Hepatocyte (in vitro differentiated cells): ENCODE measurements around the gene SNAI3. TPM values are rescaled to one million over a fixed set of nuclear protein-coding genes. Genes with fewer than 3 reads are reported as not detected.

Experiments
- DNase-seq: peaks from one replicate; pipeline ENCODE4 v3.0.0-alpha.2; 2016; ENCODE audit warnings: low spot score
- H2AFZ ChIP-seq: fragments of 200-600 bp; sonication (generic); 2 replicates; pipeline ENCODE4 v1.6.0; 2016; ENCODE audit warnings: antibody characterized with exemption, mild to moderate bottlenecking
- H3K27ac ChIP-seq: fragments of 200-600 bp; sonication (generic); 2 replicates; pipeline ENCODE4 v1.5.1; 2016; ENCODE audit warnings: mild to moderate bottlenecking
- H3K27me3 ChIP-seq: fragments of 200-600 bp; sonication (generic); 2 replicates; pipeline ENCODE4 v1.6.1; 2016
- H3K36me3 ChIP-seq: fragments of 200-600 bp; sonication (generic); replicated peaks from 2 replicates; pipeline ENCODE4 v1.5.1; 2016; ENCODE audit warnings: low read depth; ENCODE audit not compliant: insufficient read depth
- H3K4me1 ChIP-seq: fragments of 200-600 bp; sonication (generic); 2 replicates; pipeline ENCODE4 v1.5.1; 2016; ENCODE audit warnings: mild to moderate bottlenecking, moderate library complexity; ENCODE audit not compliant: insufficient read depth
- H3K4me2 ChIP-seq: fragments of 200-600 bp; sonication (generic); 2 replicates; pipeline ENCODE4 v1.6.0; 2016
- H3K4me3 ChIP-seq: fragments of 200-600 bp; sonication (generic); 2 replicates; pipeline ENCODE4 v1.5.1; 2016; ENCODE audit warnings: mild to moderate bottlenecking
- H3K79me2 ChIP-seq: fragments of 200-600 bp; sonication (generic); 2 replicates; pipeline ENCODE4 v1.6.0; 2017; ENCODE audit warnings: mild to moderate bottlenecking
- H3K9me2 ChIP-seq: fragments of 200-600 bp; sonication (generic); replicated peaks from 2 replicates; pipeline ENCODE4 v1.6.0; 2017; ENCODE audit warnings: mild to moderate bottlenecking; ENCODE audit not compliant: insufficient read depth
- H3K9me3 ChIP-seq: fragments of 200-600 bp; sonication (generic); 2 replicates; pipeline ENCODE4 v1.5.1; 2016; ENCODE audit warnings: low read depth, mild to moderate bottlenecking
- H4K20me1 ChIP-seq: fragments of 200-600 bp; sonication (generic); 2 replicates; pipeline ENCODE4 v1.6.0; 2016; ENCODE audit warnings: mild to moderate bottlenecking; ENCODE audit not compliant: insufficient read depth, poor library complexity, severe bottlenecking
- EZH2 ChIP-seq: fragments of 200-600 bp; sonication (generic); IDR thresholded peaks from 2 replicates; pipeline ENCODE4 v1.6.1; 2016; ENCODE audit warnings: antibody characterized with exemption, mild to moderate bottlenecking, borderline replicate concordance
- EZH2phosphoT487 ChIP-seq: fragments of 200-600 bp; sonication (generic); IDR thresholded peaks from one replicate; pipeline ENCODE4 v1.6.1; 2018; ENCODE audit warnings: antibody characterized with exemption, mild to moderate bottlenecking, low read depth, moderate library complexity; ENCODE audit not compliant: unreplicated experiment, severe bottlenecking
- WGBS: methylation state at CpG from one replicate; pipeline ENCODE4 v1.1.6; 2016; ENCODE audit warnings: low lambda C conversion rate; ENCODE audit errors: missing lambda C conversion rate; 5-methylcytosine and 5-hydroxymethylcytosine counted together
- polyA plus RNA-seq: library from polyadenylated mRNA; unstranded; fragments of >200 nt; fragmentation: Nextera tagmentation; extraction: Ambion mirVana; gene quantifications from 2 replicates; pipeline ENCODE4 v1.2.1, GENCODE V29; 2016
- total RNA-seq: library from RNA; depleted of rRNA; stranded (reverse); fragments of >200 nt; gene quantifications from 2 replicates; pipeline ENCODE4 v1.2.3, GENCODE V29; 2014
- TF ChIP-seq, protein P1 (sequence below): fragments of 200-600 bp; sonication (generic); IDR thresholded peaks from 2 replicates; pipeline ENCODE4 v1.5.1; 2016; ENCODE audit warnings: antibody characterized with exemption, mild to moderate bottlenecking; ENCODE audit not compliant: poor library complexity

SNAI3 gene
- total and polyA plus RNA-seq, 2 experiments from 2014 or later, result 1.7 to 5.0 TPM

DNA sequence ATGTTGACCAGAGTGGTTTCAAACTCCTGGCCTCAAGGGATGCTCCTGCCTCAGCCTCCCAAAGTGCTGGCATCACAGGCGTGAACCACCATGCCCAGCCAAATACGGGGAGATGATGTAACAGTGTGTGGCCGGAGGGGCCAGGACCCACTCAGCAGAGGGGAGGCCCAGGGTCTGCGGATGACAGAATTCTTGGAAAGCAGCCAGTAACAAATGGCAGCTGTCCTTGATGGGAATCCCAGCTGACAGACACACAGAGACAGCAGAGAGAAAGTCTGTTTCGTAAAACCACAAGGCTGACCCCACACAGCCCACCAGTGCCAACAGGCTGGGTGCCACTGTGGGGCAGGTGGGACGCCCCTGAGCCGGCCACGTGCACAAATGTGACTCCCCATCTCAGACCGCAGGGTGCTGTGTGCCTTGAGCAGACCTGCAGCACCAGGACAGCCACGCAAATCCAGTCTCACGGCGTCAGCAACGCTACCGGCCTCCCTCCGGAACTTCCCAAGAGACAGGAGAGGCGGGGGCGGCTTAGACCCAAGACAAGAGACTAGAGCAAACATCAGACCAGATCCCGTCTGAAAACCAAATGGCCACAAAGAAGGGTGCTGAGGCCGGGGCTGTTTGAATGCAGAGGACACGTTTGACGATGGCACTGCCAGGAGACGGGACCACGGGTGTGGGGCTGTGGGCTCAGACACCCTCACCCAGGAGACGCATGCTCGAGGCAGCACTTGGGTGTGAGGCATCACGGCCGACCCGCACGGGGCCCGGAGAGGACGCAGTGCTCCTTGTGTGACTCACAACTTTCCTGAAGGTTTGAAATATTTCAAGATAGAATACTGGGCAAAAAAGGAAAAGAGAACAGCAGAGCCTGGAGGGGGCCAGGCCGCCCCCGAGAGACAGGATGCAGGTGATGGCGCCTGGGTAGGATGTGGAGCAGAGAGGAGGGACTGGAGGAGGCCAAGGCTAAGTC lies 44.6 kb upstream of the SNAI3 start:
- Histone ChIP-seq H3K27ac (no peak overlapping the region), H3K4me3 (no peak overlapping the region), H3K9me3 (no peaks in the 10 kb centered on the region), H3K79me2 (no peaks in the 10 kb centered on the region), H3K27me3 (no peaks in the 10 kb centered on the region), H3K4me2 (no peak overlapping the region), H3K36me3 (no peaks in the 10 kb centered on the region), H2AFZ (no peak overlapping the region), H3K9me2 (no peaks in the 10 kb centered on the region), H4K20me1 (no peaks in the 10 kb centered on the region), H3K4me1 (no peaks in the 10 kb centered on the region)
- DNase-seq, result no peak
- TF ChIP-seq EZH2 (no peak), EZH2phosphoT487 (no peak)
- TF ChIP-seq, protein P1, sequence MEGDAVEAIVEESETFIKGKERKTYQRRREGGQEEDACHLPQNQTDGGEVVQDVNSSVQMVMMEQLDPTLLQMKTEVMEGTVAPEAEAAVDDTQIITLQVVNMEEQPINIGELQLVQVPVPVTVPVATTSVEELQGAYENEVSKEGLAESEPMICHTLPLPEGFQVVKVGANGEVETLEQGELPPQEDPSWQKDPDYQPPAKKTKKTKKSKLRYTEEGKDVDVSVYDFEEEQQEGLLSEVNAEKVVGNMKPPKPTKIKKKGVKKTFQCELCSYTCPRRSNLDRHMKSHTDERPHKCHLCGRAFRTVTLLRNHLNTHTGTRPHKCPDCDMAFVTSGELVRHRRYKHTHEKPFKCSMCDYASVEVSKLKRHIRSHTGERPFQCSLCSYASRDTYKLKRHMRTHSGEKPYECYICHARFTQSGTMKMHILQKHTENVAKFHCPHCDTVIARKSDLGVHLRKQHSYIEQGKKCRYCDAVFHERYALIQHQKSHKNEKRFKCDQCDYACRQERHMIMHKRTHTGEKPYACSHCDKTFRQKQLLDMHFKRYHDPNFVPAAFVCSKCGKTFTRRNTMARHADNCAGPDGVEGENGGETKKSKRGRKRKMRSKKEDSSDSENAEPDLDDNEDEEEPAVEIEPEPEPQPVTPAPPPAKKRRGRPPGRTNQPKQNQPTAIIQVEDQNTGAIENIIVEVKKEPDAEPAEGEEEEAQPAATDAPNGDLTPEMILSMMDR, result no peak
- WGBS, result 87% methylated on average over 33 of the region's 34 CpGs

DNA sequence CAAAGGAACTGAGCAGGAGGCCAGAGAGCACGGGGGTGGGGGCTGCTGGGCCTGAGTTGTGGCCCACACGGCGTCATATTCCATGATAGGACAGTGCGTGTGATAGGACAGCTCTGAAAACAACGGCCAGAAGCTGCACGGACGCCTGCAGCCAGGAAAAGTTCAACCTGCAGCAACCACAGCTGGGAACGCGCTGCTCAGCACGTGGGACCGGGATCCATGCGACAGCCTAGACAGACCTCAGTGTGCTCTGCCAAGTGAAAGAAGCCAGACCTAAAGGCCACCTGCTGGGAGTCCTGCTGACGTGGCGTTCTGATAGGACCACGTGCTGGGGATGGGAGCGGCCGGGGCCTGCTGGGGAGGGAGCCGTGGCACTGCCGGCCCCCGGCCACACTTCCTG lies 41.6 kb upstream of the SNAI3 start:
- Histone ChIP-seq H3K27me3 (no peaks in the 10 kb centered on the region), H3K27ac (no peak overlapping the region), H3K36me3 (no peaks in the 10 kb centered on the region), H3K4me2 (no peak overlapping the region), H3K4me3 (no peak overlapping the region), H2AFZ (no peak overlapping the region), H3K9me3 (no peaks in the 10 kb centered on the region), H3K4me1 (no peaks in the 10 kb centered on the region), H3K79me2 (no peaks in the 10 kb centered on the region), H3K9me2 (no peaks in the 10 kb centered on the region), H4K20me1 (no peaks in the 10 kb centered on the region)
- TF ChIP-seq EZH2, result no peak
- no peak for TF ChIP-seq EZH2phosphoT487
- TF ChIP-seq, protein P1, result no peak
- DNase-seq, result no peak
- 63% methylated on average over 20 of the region's 20 CpGs for WGBS

DNA sequence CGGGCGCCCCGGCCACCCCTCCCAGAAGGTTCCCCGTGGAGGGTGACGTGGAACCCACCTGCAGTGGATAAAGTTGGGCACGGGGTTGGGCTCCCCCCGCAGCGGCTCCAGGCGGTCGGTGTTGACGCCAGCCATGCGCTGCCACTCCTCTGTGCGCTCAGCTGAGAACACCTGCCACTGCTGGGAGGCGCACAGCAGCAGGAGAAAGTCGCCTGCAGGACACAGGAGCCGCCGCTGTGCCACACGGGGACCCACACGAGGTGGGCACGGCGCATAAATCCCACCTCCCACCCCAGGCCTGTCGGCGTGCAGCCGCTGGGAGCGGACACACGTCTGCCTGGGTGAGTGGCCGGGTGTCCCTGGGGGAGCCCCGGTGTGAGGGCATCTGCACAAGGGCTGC lies 40.7 kb upstream of the SNAI3 start:
- no peaks in the 10 kb centered on the region for H3K9me2 ChIP-seq
- H2AFZ ChIP-seq, result no peak overlapping the region
- no peaks in the 10 kb centered on the region for H4K20me1 ChIP-seq
- no peaks in the 10 kb centered on the region for H3K79me2 ChIP-seq
- DNase-seq, result no peak
- WGBS, result 97% methylated on average over 27 of the region's 28 CpGs
- H3K36me3 ChIP-seq, result no peaks in the 10 kb centered on the region
- TF ChIP-seq, protein P1, result no peak
- no peak for TF ChIP-seq EZH2phosphoT487
- no peak for TF ChIP-seq EZH2
- no peaks in the 10 kb centered on the region for H3K27me3 ChIP-seq
- no peak overlapping the region for H3K27ac ChIP-seq
- no peak overlapping the region for H3K4me3 ChIP-seq
- H3K9me3 ChIP-seq, result no peaks in the 10 kb centered on the region
- H3K4me1 ChIP-seq, result no peaks in the 10 kb centered on the region
- no peak overlapping the region for H3K4me2 ChIP-seq
